ENCODE measurements around the gene TMOD1. TPM values are rescaled to one million over a fixed set of nuclear protein-coding genes. Genes with fewer than 3 reads are reported as not detected.

TMOD1 gene
- total and polyA plus RNA-seq, 10 donors = 1.6 to 5.8 (median 2.7) TPM

- intact Hi-C loops (cut with DNase I; ENCODE audit: low total_unique reads) = no loop called here
- peaks cover 0 to 25% (median 0%) of the 10 kb centered on the region in 7 donors for H3K27me3 ChIP-seq (replicated peaks in 1 of 7)
- WGBS, 5 donors = 52 to 72% (median 69%) methylated on average over 10 of the region's 10 CpGs
- peaks cover 0 to 42% (median 16%) of the 10 kb centered on the region in 6 donors for H3K4me1 ChIP-seq
- TF ChIP-seq POLR2A (IDR thresholded peaks at IDR 0.05) (no peak), POLR2AphosphoS5 (IDR thresholded peaks at IDR 0.05) (no peak), CTCF (IDR thresholded peaks at IDR 0.05 in 8 of 11, conservative IDR thresholded peaks at IDR 0.05 in 3 of 11) (no peak)
- H3K27ac ChIP-seq = peak overlapping the region in 1 of 8 donors; percentile 78
- peak; percentile 22 for DNase-seq
- no peaks in the 10 kb centered on the region for H3K36me3 ChIP-seq
- H3K4me3 ChIP-seq = no peak overlapping the region
- no peaks in the 10 kb centered on the region for H3K9me3 ChIP-seq
Observed at GRCh38 chr9:97559111-97559514, 57.6 kb downstream of the TMOD1 start.

DNA sequence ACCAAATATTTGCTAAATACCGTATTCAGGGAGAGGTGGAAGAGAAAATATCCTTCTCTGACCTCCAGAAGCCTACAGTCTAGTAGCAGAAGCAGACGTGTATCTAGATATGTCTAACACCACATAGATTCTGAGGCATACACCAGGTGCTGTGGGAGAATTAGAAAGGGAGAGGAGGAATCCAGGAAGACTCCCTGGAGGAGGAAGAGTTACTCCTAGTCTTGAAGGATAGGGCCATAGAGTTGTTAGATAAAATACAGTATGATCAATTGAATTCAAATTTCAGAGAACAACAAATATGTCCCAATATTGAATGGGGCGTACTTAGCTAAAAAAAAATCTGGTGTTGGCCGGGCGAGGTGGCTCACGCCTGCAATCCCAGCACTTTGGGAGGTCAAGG, 58.7 kb downstream of the TMOD1 start:
- H3K4me1 ChIP-seq = peaks cover 0 to 47% (median 16%) of the 10 kb centered on the region in 6 donors
- DNase-seq = peak; percentile 1
- H3K27me3 ChIP-seq (replicated peaks in 1 of 7) = peaks cover 0 to 24% (median 0%) of the 10 kb centered on the region in 7 donors
- no peak overlapping the region for H3K4me3 ChIP-seq
- intact Hi-C loops (cut with DNase I; ENCODE audit: low total_unique reads) = no loop called here
- H3K9me3 ChIP-seq = no peaks in the 10 kb centered on the region
- 84 to 92% (median 87%) methylated on average over 6 of the region's 6 CpGs for WGBS, 5 donors
- H3K27ac ChIP-seq = no peak overlapping the region
- H3K36me3 ChIP-seq = no peaks in the 10 kb centered on the region
- TF ChIP-seq CTCF (IDR thresholded peaks at IDR 0.05 in 8 of 11, conservative IDR thresholded peaks at IDR 0.05 in 3 of 11) = no peak
- TF ChIP-seq POLR2A (IDR thresholded peaks at IDR 0.05) = no peak
- TF ChIP-seq POLR2AphosphoS5 (IDR thresholded peaks at IDR 0.05) = no peak

GRCh38 chr9:97560851-97561250, 59.4 kb downstream of the TMOD1 start:
- Histone ChIP-seq H3K27ac (no peak overlapping the region), H3K4me1 (peaks cover 0 to 47% (median 16%) of the 10 kb centered on the region in 6 donors), H3K4me3 (no peak overlapping the region), H3K9me3 (no peaks in the 10 kb centered on the region), H3K27me3 (replicated peaks in 1 of 7) (peaks cover 0 to 24% (median 0%) of the 10 kb centered on the region in 7 donors), H3K36me3 (no peaks in the 10 kb centered on the region)
- peak; percentile 47 for DNase-seq
- TF ChIP-seq POLR2A (IDR thresholded peaks at IDR 0.05) (no peak), POLR2AphosphoS5 (IDR thresholded peaks at IDR 0.05) (no peak), CTCF (IDR thresholded peaks at IDR 0.05 in 8 of 11, conservative IDR thresholded peaks at IDR 0.05 in 3 of 11) (no peak)
- intact Hi-C loops (cut with DNase I; ENCODE audit: low total_unique reads) = no loop called here

DNA sequence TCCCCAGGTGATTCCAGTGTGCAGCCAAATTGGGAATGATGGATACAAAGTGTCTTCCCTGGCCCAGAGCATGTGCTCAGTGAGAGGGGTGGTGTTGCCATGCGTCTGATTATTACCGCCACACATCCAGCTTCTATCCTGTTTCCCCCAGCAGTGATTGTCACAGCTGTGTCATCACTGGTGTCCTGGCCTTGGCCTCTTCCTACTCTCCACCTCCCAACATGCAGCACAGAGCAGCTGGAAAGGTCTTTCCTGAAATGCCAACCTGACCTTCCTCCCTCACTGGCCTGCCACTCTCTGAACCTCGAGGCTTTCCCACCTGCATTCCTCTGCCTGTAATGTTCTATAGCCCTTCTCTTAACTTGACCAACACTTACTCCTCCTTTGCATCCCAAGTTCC, 60.0 kb downstream of the TMOD1 start:
- intact Hi-C loops (cut with DNase I; ENCODE audit: low total_unique reads) = no loop called here
- Histone ChIP-seq H3K4me1 (peaks cover 0 to 43% (median 16%) of the 10 kb centered on the region in 6 donors), H3K27me3 (replicated peaks in 1 of 7) (peaks cover 0 to 20% (median 0%) of the 10 kb centered on the region in 7 donors), H3K9me3 (no peaks in the 10 kb centered on the region), H3K4me3 (no peak overlapping the region), H3K36me3 (no peaks in the 10 kb centered on the region), H3K27ac (no peak overlapping the region)
- DNase-seq = peak; percentile 22
- 36 to 62% (median 57%) methylated on average over 3 of the region's 3 CpGs for WGBS, 5 donors
- TF ChIP-seq POLR2AphosphoS5 (IDR thresholded peaks at IDR 0.05) = peak in 1 of 3 donors; percentile 30
- TF ChIP-seq POLR2A (IDR thresholded peaks at IDR 0.05) = no peak

- no peaks in the 10 kb centered on the region for H3K36me3 ChIP-seq
- intact Hi-C loops (cut with DNase I; ENCODE audit: low total_unique reads) = no loop called here
- TF ChIP-seq CTCF (IDR thresholded peaks at IDR 0.05 in 8 of 11, conservative IDR thresholded peaks at IDR 0.05 in 3 of 11) (no peak), POLR2AphosphoS5 (IDR thresholded peaks at IDR 0.05) (no peak), POLR2A (IDR thresholded peaks at IDR 0.05) (no peak)
- WGBS, 5 donors = 90 to 97% (median 93%) methylated on average over 5 of the region's 5 CpGs
- peak; percentile 27 for DNase-seq
- no peak overlapping the region for H3K27ac ChIP-seq
- no peak overlapping the region for H3K4me3 ChIP-seq
- H3K27me3 ChIP-seq (replicated peaks in 1 of 7) = peaks cover 0 to 10% (median 0%) of the 10 kb centered on the region in 7 donors
- peaks cover 0 to 32% (median 12%) of the 10 kb centered on the region in 6 donors for H3K4me1 ChIP-seq
- no peaks in the 10 kb centered on the region for H3K9me3 ChIP-seq
Observed at GRCh38 chr9:97562542-97562941, 61.1 kb downstream of the TMOD1 start.
